A673 (cell line): ENCODE measurements around the gene BOLA2B. TPM values are rescaled to one million over a fixed set of nuclear protein-coding genes. Genes with fewer than 3 reads are reported as not detected.
"Not testable (repeated sequence)": the region's sequence is repeated elsewhere in the genome, so short reads cannot be mapped to it uniquely, and the experiment has no call there.

Experiments used
- BruUV-seq: library from RNA; stranded (reverse); fragments of 400-500 nt; replicated peaks from 2 replicates; lab custom pipeline; 2021; lab: Mats Ljungman, UMichigan
- CTCF ChIA-PET: fragments of 300-600 bp; sonication (Branson Sonifier 250); formaldehyde crosslinking; loops from one replicate; lab custom pipeline; 2022; ENCODE audit warnings: antibody characterized with exemption; lab: Charles Lee
- POLR2A ChIA-PET: fragments of 300-600 bp; sonication (Branson Sonifier 250); formaldehyde crosslinking; loops from one replicate; lab custom pipeline; 2022; ENCODE audit warnings: antibody characterized with exemption; ENCODE audit not compliant: low non-redundant PET; lab: Charles Lee
- DNase-seq: peaks from one replicate; pipeline ENCODE4 v3.0.0-alpha.2; 2015; ENCODE audit warnings: low spot score
- H3K27ac ChIP-seq: fragments of 200-600 bp; sonication (generic); 2 replicates; pipeline ENCODE4 v1.5.1; 2016; ENCODE audit warnings: mixed run types, low read depth, mild to moderate bottlenecking, mixed read lengths, antibody characterized with exemption, low read length; ENCODE audit not compliant: poor library complexity, severe bottlenecking
- H3K27me3 ChIP-seq: fragments of 200-600 bp; sonication (generic); replicated peaks from 2 replicates; pipeline ENCODE4 v1.6.1; 2017; ENCODE audit warnings: mixed run types, low read depth, mild to moderate bottlenecking, mixed read lengths, antibody characterized with exemption, low read length; ENCODE audit not compliant: insufficient read depth, poor library complexity
- H3K36me3 ChIP-seq: fragments of 200-600 bp; sonication (generic); 2 replicates; pipeline ENCODE4 v1.6.1; 2016; ENCODE audit warnings: mixed run types, mild to moderate bottlenecking, mixed read lengths, antibody characterized with exemption, low read length; ENCODE audit not compliant: insufficient read depth, poor library complexity, severe bottlenecking
- H3K4me1 ChIP-seq: fragments of 200-600 bp; sonication (generic); 2 replicates; pipeline ENCODE4 v1.6.1; 2017; ENCODE audit warnings: mixed run types, mild to moderate bottlenecking, mixed read lengths, antibody characterized with exemption, low read length; ENCODE audit not compliant: insufficient read depth, poor library complexity, severe bottlenecking
- H3K4me3 ChIP-seq: fragments of 200-600 bp; sonication (generic); 2 replicates; pipeline ENCODE4 v1.5.1; 2016; ENCODE audit warnings: low read depth, mixed run types, mild to moderate bottlenecking, mixed read lengths, low read length; ENCODE audit not compliant: poor library complexity, severe bottlenecking
- H3K9me3 ChIP-seq: fragments of 200-600 bp; sonication (generic); 2 replicates; pipeline ENCODE4 v1.6.1; 2016; ENCODE audit warnings: mixed run types, low read depth, mild to moderate bottlenecking, mixed read lengths, antibody characterized with exemption, low read length; ENCODE audit not compliant: poor library complexity, severe bottlenecking
- EZH2 ChIP-seq: fragments of 200-600 bp; sonication (generic); IDR thresholded peaks from 2 replicates; pipeline ENCODE4 v1.6.1; 2017; ENCODE audit warnings: borderline replicate concordance, low read depth, mild to moderate bottlenecking, mixed read lengths, antibody characterized with exemption, low read length; ENCODE audit not compliant: poor library complexity, severe bottlenecking
- intact Hi-C: fragments of 100-400 bp; cut with micrococcal nuclease; formaldehyde crosslinking; loops from one replicate; pipeline ENCODE4 v1.10.0; 2022; ENCODE audit not compliant: unreplicated experiment
- total RNA-seq: library from RNA; stranded (reverse); gene quantifications from 2 replicates; pipeline ENCODE4 v1.2.3, GENCODE V29; 2021
- TF ChIP-seq, protein P1 (sequence below): fragments of 300-800, 200-600 bp; sonication (generic); conservative IDR thresholded peaks from 2 replicates; pipeline ENCODE4 v1.5.1; 2017; ENCODE audit warnings: low read depth, mild to moderate bottlenecking, antibody characterized with exemption, low read length, moderate library complexity, mixed read lengths

The BOLA2B gene
- total RNA-seq, 1 experiment from 2014 or later, result 225 TPM

DNA sequence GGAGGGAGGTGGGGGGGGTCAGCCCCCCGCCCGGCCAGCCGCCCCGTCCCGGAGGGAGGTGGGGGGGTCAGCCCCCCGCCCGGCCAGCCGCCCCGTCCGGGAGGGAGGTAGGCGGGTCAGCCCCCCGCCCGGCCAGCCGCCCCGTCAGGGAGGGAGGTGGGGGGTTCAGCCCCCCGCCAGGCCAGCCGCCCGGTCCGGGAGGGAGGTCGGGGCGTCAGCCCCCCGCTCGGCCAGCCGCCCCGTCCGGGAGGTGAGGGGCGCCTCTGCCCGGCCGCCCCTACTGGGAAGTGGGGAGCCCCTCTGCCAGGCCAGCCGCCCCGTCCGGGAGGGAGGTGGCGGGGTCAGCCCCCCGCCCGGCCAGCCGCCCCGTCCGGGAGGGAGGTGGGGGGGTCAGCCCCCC lies 24.1 kb downstream of the BOLA2B start:
- H3K9me3 ChIP-seq, DNase-seq, H3K27ac ChIP-seq, H3K27me3 ChIP-seq, H3K4me1 ChIP-seq, BruUV-seq, H3K36me3 ChIP-seq, H3K4me3 ChIP-seq, intact Hi-C loops, POLR2A ChIA-PET, CTCF ChIA-PET: not testable (repeated sequence)

DNA sequence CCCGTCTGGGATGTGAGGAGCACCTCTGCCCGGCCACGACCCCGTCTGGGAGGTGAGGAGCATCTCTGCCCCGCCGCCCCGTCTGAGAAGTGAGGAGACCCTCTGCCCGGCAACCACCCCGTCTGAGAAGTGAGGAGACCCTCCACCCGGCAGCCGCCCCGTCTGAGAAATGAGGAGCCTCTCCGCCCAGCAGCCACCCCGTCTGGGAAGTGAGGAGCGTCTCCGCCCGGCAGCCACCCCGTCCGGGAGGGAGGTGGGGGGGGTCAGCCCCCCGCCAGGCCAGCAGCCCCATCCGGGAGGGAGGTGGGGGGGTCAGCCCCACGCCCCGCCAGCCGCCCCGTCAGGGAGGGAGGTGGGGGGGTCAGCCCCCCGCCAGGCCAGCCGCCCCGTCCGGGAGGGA lies 24.7 kb downstream of the BOLA2B start:
- H3K4me3 ChIP-seq, H3K36me3 ChIP-seq, CTCF ChIA-PET, DNase-seq, H3K4me1 ChIP-seq, BruUV-seq, intact Hi-C loops, POLR2A ChIA-PET, H3K27ac ChIP-seq, H3K27me3 ChIP-seq, H3K9me3 ChIP-seq: not testable (repeated sequence)

DNA sequence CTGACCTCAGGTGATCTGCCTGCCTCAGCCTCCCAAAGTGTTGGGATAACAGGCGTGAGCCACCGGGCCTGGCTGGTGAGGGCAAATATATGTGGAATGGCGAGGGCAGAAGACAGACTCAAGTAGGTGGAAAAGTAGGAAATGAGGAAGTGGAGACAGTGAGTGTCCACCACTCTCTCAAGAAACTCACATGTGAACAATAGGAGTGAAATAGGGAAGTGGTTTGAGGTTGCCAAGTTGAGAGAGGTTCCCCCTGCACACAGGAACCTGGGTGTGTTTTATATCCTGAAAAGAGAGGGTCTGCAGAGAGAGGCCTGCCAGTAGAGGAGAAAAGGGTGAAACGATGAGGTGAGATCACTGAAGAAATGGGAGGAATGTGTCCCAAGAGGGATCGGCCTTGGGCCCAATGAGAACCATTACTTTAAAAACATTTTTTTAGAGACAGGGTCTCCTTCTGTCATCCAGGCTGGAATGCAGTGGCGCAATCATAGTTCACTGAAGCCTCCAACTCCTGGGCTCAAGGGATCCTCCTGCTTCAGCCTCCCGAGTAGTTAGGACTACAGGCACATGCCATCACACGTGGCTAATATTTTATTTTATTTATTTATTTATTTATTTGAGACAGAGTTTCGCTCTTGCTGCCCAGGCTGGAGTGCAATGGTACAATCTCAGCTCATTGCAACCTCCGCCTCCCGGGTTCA lies 27.1 kb downstream of the BOLA2B start:
- no peak overlapping the region for H3K4me3 ChIP-seq
- H3K27me3 ChIP-seq, result no peaks in the 10 kb centered on the region
- ChIA-PET POLR2A (no interaction called here), CTCF (no interaction called here)
- H3K27ac ChIP-seq, result no peak overlapping the region
- no TSS peak for BruUV-seq
- no peaks in the 10 kb centered on the region for H3K36me3 ChIP-seq
- no peaks in the 10 kb centered on the region for H3K4me1 ChIP-seq
- no peak for TF ChIP-seq EZH2
- intact Hi-C loops, result no loop called here
- no peaks in the 10 kb centered on the region for H3K9me3 ChIP-seq
- no peak for DNase-seq

DNA sequence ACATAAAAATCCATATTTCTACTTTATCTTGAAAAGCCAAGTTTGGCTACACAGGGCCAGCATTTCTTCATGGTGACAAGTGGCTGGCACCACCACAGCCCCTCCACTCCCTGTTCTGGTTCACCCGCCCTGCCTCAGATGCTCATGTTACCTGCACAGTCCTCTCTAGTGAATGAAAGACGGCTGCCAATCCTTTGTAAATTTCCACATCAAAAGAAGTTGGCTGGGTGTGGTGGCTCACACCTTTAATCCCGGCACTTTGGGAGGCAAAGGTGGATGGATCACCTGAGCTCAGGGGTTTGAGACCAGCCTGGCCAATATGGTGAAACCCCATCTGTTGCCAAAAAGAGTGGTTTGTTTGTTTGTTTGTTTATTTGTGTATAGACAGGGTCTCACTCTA lies 29.9 kb downstream of the BOLA2B start:
- DNase-seq, result no peak
- CTCF ChIA-PET, result no interaction called here
- Histone ChIP-seq H3K4me3 (no peak overlapping the region), H3K4me1 (no peaks in the 10 kb centered on the region), H3K36me3 (no peaks in the 10 kb centered on the region), H3K27me3 (no peaks in the 10 kb centered on the region), H3K9me3 (no peaks in the 10 kb centered on the region), H3K27ac (no peak overlapping the region)
- no TSS peak for BruUV-seq
- POLR2A ChIA-PET, result no interaction called here
- TF ChIP-seq EZH2, result no peak
- TF ChIP-seq, protein P1, sequence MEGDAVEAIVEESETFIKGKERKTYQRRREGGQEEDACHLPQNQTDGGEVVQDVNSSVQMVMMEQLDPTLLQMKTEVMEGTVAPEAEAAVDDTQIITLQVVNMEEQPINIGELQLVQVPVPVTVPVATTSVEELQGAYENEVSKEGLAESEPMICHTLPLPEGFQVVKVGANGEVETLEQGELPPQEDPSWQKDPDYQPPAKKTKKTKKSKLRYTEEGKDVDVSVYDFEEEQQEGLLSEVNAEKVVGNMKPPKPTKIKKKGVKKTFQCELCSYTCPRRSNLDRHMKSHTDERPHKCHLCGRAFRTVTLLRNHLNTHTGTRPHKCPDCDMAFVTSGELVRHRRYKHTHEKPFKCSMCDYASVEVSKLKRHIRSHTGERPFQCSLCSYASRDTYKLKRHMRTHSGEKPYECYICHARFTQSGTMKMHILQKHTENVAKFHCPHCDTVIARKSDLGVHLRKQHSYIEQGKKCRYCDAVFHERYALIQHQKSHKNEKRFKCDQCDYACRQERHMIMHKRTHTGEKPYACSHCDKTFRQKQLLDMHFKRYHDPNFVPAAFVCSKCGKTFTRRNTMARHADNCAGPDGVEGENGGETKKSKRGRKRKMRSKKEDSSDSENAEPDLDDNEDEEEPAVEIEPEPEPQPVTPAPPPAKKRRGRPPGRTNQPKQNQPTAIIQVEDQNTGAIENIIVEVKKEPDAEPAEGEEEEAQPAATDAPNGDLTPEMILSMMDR, result no peak
- intact Hi-C loops, result no loop called here
